Esophagus squamous epithelium (tissue), 5 donors: ENCODE measurements around the gene TMEM218. TPM values are rescaled to one million over a fixed set of nuclear protein-coding genes. Genes with fewer than 3 reads are reported as not detected.
A peak's percentile ranks its signal among the peaks of the same experiment; 100 is the strongest.
"Not testable (repeated sequence)": the region's sequence is repeated elsewhere in the genome, so short reads cannot be mapped to it uniquely, and the experiment has no call there.

ENCODE experiments used
- DNase-seq: peaks from one replicate; lab custom pipeline; 2025; lab: John Stamatoyannopoulos, UW
- H3K27ac ChIP-seq, 4 donors: fragments of 200-600 bp; sonication (generic); one replicate each; pipeline ENCODE4 v1.5.1; 2016 to 2019; ENCODE audit warnings: mild to moderate bottlenecking in 1 of 4
- H3K27me3 ChIP-seq, 4 donors: fragments of 200-600 bp; sonication (generic); 1 replicate in 3 of 4; 2 replicates in 1 of 4; pipeline versions ENCODE4 v1.5.1 to v1.6.0; 2017 to 2021; ENCODE audit warnings: antibody characterized with exemption in 1 of 4
- H3K36me3 ChIP-seq, 3 donors: fragments of 200-600 bp; sonication (generic); one replicate each; pipeline ENCODE4 v1.5.1; 2016 to 2019
- H3K4me1 ChIP-seq, 3 donors: fragments of 200-600 bp; sonication (generic); one replicate each; pipeline ENCODE4 v1.5.1; 2017 to 2019
- H3K4me3 ChIP-seq, 4 donors: fragments of 200-600 bp; sonication (generic); 1 replicate in 3 of 4; 2 replicates in 1 of 4; pipeline ENCODE4 v1.5.1; 2016 to 2019; ENCODE audit warnings: mild to moderate bottlenecking in 2 of 4, moderate library complexity in 1 of 4
- H3K9me3 ChIP-seq, 3 donors: fragments of 200-600 bp; sonication (generic); one replicate each; pipeline ENCODE4 v1.5.1; 2016 to 2019
- POLR2A ChIP-seq, 4 donors: fragments of 450-650 bp; IDR thresholded peaks; one replicate each; pipeline ENCODE4 v1.6.1; 2017; ENCODE audit warnings: antibody characterized with exemption in 4 of 4, mild to moderate bottlenecking in 4 of 4, moderate library complexity in 3 of 4
- WGBS, 2 donors: methylation state at CpG; one replicate each; pipeline ENCODE4 v1.1.5; 2018; 5-methylcytosine and 5-hydroxymethylcytosine counted together
- intact Hi-C: fragments of 100-400 bp; cut with DNase I; formaldehyde crosslinking; loops from one replicate; pipeline ENCODE4 v1.15.0; 2022
- total RNA-seq, 4 donors: library from RNA; depleted of rRNA; stranded (reverse); fragments of >200 nt; gene quantifications; one replicate each; pipeline ENCODE4 v1.1.0, GENCODE V29; 2016
- TF ChIP-seq, protein P1 (sequence below), 6 experiments: fragments of 450-650 bp in 4 of 6; fragments of 200-600 bp in 2 of 6; sonication (generic) in 2 of 6; IDR thresholded peaks; one replicate each; pipeline ENCODE4 v1.5.1; 2016 to 2019; ENCODE audit warnings: antibody characterized with exemption in 6 of 6, mild to moderate bottlenecking in 4 of 6, moderate library complexity in 4 of 6
- donor health status: DM: yes; HTN: yes; CAD: no.

Gene TMEM218
- total RNA-seq, 4 donors from 2014 or later: 7.5 to 17.3 (median 13.9) TPM

GRCh38 chr11:125091877-125092664 is 19.4 kb downstream of the TMEM218 start:
- intact Hi-C loops: no loop called here
- peak overlapping the region in 2 of 4 donors; percentile 46 to 53 for H3K27ac ChIP-seq
- H3K9me3 ChIP-seq: no peaks in the 10 kb centered on the region
- no peak overlapping the region for H3K4me3 ChIP-seq
- WGBS, 2 donors: 85 to 93% methylated on average over 6 of the region's 6 CpGs
- no peak for DNase-seq
- TF ChIP-seq, protein P1, sequence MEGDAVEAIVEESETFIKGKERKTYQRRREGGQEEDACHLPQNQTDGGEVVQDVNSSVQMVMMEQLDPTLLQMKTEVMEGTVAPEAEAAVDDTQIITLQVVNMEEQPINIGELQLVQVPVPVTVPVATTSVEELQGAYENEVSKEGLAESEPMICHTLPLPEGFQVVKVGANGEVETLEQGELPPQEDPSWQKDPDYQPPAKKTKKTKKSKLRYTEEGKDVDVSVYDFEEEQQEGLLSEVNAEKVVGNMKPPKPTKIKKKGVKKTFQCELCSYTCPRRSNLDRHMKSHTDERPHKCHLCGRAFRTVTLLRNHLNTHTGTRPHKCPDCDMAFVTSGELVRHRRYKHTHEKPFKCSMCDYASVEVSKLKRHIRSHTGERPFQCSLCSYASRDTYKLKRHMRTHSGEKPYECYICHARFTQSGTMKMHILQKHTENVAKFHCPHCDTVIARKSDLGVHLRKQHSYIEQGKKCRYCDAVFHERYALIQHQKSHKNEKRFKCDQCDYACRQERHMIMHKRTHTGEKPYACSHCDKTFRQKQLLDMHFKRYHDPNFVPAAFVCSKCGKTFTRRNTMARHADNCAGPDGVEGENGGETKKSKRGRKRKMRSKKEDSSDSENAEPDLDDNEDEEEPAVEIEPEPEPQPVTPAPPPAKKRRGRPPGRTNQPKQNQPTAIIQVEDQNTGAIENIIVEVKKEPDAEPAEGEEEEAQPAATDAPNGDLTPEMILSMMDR (IDR thresholded peaks at IDR 0.05): no peak
- no peak for TF ChIP-seq POLR2A (IDR thresholded peaks at IDR 0.05)
- peaks cover 0 to 12% (median 0%) of the 10 kb centered on the region in 3 donors for H3K4me1 ChIP-seq
- no peaks in the 10 kb centered on the region for H3K27me3 ChIP-seq
- H3K36me3 ChIP-seq: peaks cover 0 to 23% (median under 1%) of the 10 kb centered on the region in 3 donors

GRCh38 chr11:125091247-125091876 is 20.1 kb downstream of the TMEM218 start:
- WGBS, 2 donors: 47 to 54% methylated on average over 5 of the region's 5 CpGs
- no peaks in the 10 kb centered on the region for H3K9me3 ChIP-seq
- H3K4me1 ChIP-seq: peaks cover 0 to 12% (median 0%) of the 10 kb centered on the region in 3 donors
- H3K36me3 ChIP-seq: peaks cover 0 to 23% (median 0%) of the 10 kb centered on the region in 3 donors
- TF ChIP-seq, protein P1 (IDR thresholded peaks at IDR 0.05): peak in 5 of 6 experiments; percentile 21 to 54 (median 34)
- no peak for TF ChIP-seq POLR2A (IDR thresholded peaks at IDR 0.05)
- DNase-seq: no peak
- intact Hi-C loops: no loop called here
- no peaks in the 10 kb centered on the region for H3K27me3 ChIP-seq
- H3K27ac ChIP-seq: peak overlapping the region in 3 of 4 donors; percentile 46 to 53 (median 51)
- no peak overlapping the region for H3K4me3 ChIP-seq

DNA sequence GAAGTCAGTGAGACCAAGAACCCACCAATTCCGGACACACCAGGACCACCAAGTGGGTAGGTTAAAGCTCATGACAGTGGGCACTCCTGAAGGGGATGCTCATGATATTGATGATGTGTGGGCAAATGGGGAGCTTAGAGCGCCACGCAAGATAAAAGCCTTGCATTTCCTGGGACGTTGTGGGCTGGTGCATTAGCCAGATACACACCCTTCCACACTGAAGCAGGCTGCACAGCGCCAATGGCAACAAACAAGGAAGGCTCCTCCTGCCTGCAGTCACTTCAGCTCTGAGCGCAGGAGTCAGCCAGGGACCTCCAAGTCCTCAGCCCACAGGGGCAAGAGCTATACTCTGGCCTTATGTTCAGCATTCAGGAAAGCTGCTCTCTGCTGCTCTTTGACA is 20.6 kb downstream of the TMEM218 start:
- no peak for DNase-seq
- H3K27ac ChIP-seq: peak overlapping the region in 3 of 4 donors; percentile 46 to 53 (median 51)
- no peak for TF ChIP-seq POLR2A (IDR thresholded peaks at IDR 0.05)
- TF ChIP-seq, protein P1 (IDR thresholded peaks at IDR 0.05): no peak
- intact Hi-C loops: no loop called here
- H3K36me3 ChIP-seq: peaks cover 0 to 23% (median 0%) of the 10 kb centered on the region in 3 donors
- H3K27me3 ChIP-seq: no peaks in the 10 kb centered on the region
- no peak overlapping the region for H3K4me3 ChIP-seq
- 69 to 89% methylated on average over 5 of the region's 6 CpGs for WGBS, 2 donors
- no peaks in the 10 kb centered on the region for H3K9me3 ChIP-seq
- peaks cover 0 to 12% (median 0%) of the 10 kb centered on the region in 3 donors for H3K4me1 ChIP-seq

DNA sequence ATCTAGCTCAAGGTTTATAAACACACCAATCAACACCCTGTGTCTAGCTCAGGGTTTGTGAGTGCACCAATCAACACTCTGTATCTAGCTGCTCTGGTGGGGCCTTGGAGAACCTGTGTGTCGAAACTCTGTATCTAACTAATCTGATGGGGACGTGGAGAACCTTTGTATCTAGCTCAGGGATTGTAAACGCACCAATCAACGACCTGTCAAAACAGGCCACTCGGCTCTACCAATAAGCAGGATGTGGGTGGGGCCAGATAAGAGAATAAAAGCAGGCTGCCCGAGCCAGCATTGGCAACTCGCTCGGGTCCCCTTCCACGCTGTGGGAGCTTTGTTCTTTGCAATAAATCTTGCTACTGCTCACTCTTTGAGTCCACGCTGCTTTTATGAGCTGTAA is 21.3 kb downstream of the TMEM218 start:
- H3K27ac ChIP-seq, H3K4me3 ChIP-seq, H3K9me3 ChIP-seq, DNase-seq, intact Hi-C loops, H3K27me3 ChIP-seq: not testable (repeated sequence)
- H3K36me3 ChIP-seq: peaks cover 0 to 24% (median 0%) of the 10 kb centered on the region in 3 donors
- 59 to 70% methylated on average over 5 to 10 of the region's 10 CpGs for WGBS, 2 donors
- H3K4me1 ChIP-seq: peaks cover 0 to 12% (median 0%) of the 10 kb centered on the region in 3 donors

DNA sequence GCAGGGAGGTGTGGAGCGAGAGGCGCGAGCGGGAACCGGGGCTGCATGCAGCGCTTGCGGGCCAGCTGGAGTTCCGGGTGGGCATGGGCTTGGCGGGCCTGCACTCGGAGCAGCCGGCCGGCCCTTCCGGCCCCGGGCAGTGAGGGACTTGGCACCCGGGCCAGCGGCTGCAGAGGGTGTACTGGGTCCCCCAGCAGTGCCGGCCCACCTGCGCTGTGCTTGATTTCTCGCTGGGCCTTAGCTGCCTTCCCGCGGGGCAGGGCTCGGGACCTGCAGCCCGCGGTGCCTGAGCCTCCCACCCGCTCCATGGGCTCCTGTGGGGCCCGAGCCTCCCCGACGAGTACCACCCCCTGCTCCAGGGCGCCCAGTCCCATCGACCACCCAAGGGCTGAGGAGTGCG is 21.9 kb downstream of the TMEM218 start:
- H3K9me3 ChIP-seq, DNase-seq, H3K27ac ChIP-seq, H3K4me3 ChIP-seq, intact Hi-C loops, H3K27me3 ChIP-seq: not testable (repeated sequence)
- no CpG with 5 or more reads among the region's 31 CpGs for WGBS, 2 donors
- Histone ChIP-seq H3K4me1 (peaks cover 0 to 18% (median 0%) of the 10 kb centered on the region in 3 donors), H3K36me3 (peaks cover 0 to 23% (median 0%) of the 10 kb centered on the region in 3 donors)
